Measurements from ENCODE around the gene GET3. TPM values are rescaled to one million over a fixed set of nuclear protein-coding genes. Genes with fewer than 3 reads are reported as not detected.

The GET3 gene
- total and polyA plus RNA-seq, 2 of the 4 experiments (the other 2 are of a cell fraction), result 129 to 152 TPM

DNA sequence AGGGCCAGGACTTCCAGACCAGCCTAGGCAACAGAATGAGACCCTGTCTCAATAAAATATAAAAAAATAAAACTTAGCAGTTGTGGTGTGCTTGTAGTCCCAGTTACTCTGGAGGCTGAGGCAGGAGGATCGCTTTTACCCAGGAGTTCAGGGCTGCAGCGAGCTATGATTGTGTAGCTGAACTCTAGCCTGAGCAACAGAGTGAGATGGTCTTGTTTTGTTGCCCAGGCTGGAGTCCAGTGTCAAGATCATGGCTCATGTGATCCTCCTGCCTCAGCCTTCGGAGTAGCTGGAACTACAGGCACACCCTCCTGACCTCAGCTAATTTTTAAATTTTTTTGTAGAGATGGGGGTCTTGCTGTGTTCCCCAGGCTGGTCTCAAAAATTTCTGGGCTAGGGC is 49.7 kb downstream of the GET3 start:
- Histone ChIP-seq H2AK9ac (replicated peaks; ENCODE audit: low read depth, low read length, poor library complexity) (no peak overlapping the region), H3K36me3 (ENCODE audit: control insufficient read depth, insufficient read depth, low read length) (no peaks in the 10 kb centered on the region), H3K4me3 (ENCODE audit: insufficient read depth, low read depth, low read length) (no peak overlapping the region), H3K9ac (ENCODE audit: low read depth, low read length) (no peak overlapping the region), H3K4me1 (ENCODE audit: control insufficient read depth, insufficient read depth, low read length) (peaks cover 51% of the 10 kb centered on the region), H2BK20ac (ENCODE audit: low read depth, low read length) (peak overlapping the region; percentile 15; the same call in 1 of the 2 replicates), H2AFZ (replicated peaks; ENCODE audit: low read length, poor library complexity) (no peak overlapping the region), H2BK120ac (ENCODE audit: low read depth, low read length) (no peak overlapping the region), H3K9me1 (ENCODE audit: insufficient read depth, low read length) (peaks cover 21% of the 10 kb centered on the region), H3K56ac (ENCODE audit: extremely low read depth, insufficient read depth, low read length) (no peak overlapping the region), H3K4me2 (ENCODE audit: low read depth, low read length) (no peak overlapping the region), H2BK5ac (ENCODE audit: low read depth, low read length, poor library complexity, severe bottlenecking) (no peak overlapping the region), H2BK15ac (ENCODE audit: low read depth, low read length) (peak overlapping the region; percentile 53; the same call in 1 of the 3 replicates), H3K14ac (replicated peaks; ENCODE audit: low read depth, low read length) (no peak overlapping the region), H3K27ac (ENCODE audit: insufficient read depth, low read length) (no peak overlapping the region), H3K9me3 (ENCODE audit: control insufficient read depth, insufficient read depth, low read length) (no peaks in the 10 kb centered on the region), H3K79me1 (ENCODE audit: low read depth in 1 of 2, low read length in 2 of 2) (peaks cover 0 to 38% of the 10 kb centered on the region in 2 experiments; a peak in 2 of 4 replicates), H3K4ac (ENCODE audit: low read depth, low read length) (no peak overlapping the region), H4K91ac (ENCODE audit: insufficient read depth, low read depth, low read length) (no peak overlapping the region), H3K27me3 (ENCODE audit: control insufficient read depth, insufficient read depth, low read length) (no peaks in the 10 kb centered on the region), H4K8ac (ENCODE audit: low read depth in 2 of 2, low read length in 2 of 2) (no peak overlapping the region), H4K5ac (ENCODE audit: low read depth, low read length) (no peak overlapping the region), H3K18ac (ENCODE audit: low read depth, low read length) (no peak overlapping the region), H4K20me1 (ENCODE audit: insufficient read depth, low read length) (peaks cover 10% of the 10 kb centered on the region), H3K23ac (ENCODE audit: low read depth, low read length) (no peak overlapping the region), H2AK5ac (ENCODE audit: low read depth, low read length) (peak overlapping the region; percentile 13; the same call in 1 of the 2 replicates)
- DNase-seq (no peak), ATAC-seq (ENCODE audit: low read depth) (no peak)
- intact Hi-C loops (cut with micrococcal nuclease), result no loop called here
- WGBS, 2 experiments (ENCODE audit: extremely low coverage in 2 of 2, insufficient read length in 1 of 2), result no CpG with 5 or more reads among the region's 3 CpGs
- dilution Hi-C loops (cut with HindIII; ENCODE audit: low sequenced_read_pairs, unreplicated experiment), result no loop called here
- TF ChIP-seq SMC3 (IDR thresholded peaks at IDR 0.05; ENCODE audit: low read depth, low read length) (no peak), CHD1 (IDR thresholded peaks at IDR 0.05; ENCODE audit: low read depth, low read length) (no peak), BHLHE40 (IDR thresholded peaks at IDR 0.05; ENCODE audit: low read depth, low read length) (no peak), MAZ (IDR thresholded peaks at IDR 0.05; ENCODE audit: borderline replicate concordance, low read depth, low read length) (no peak), POLR2A (IDR thresholded peaks at IDR 0.05; ENCODE audit: low read depth, low read length) (no peak), RFX5 (IDR thresholded peaks at IDR 0.05; ENCODE audit: low read depth, low read length) (no peak), MXI1 (IDR thresholded peaks at IDR 0.05; ENCODE audit: borderline replicate concordance, low read depth, low read length) (no peak), RCOR1 (IDR thresholded peaks at IDR 0.05; ENCODE audit: insufficient replicate concordance, low read length) (no peak), MAFK (IDR thresholded peaks at IDR 0.05; ENCODE audit: low read depth, low read length) (no peak), RAD21 (IDR thresholded peaks at IDR 0.05; ENCODE audit: low read length) (no peak), CEBPB (IDR thresholded peaks at IDR 0.05; ENCODE audit: low read depth, low read length) (no peak), NFE2L2 (IDR thresholded peaks at IDR 0.05; ENCODE audit: low read depth, low read length) (no peak), FOS (IDR thresholded peaks at IDR 0.05; ENCODE audit: low read depth, low read length) (no peak)
- TF ChIP-seq, protein P1, sequence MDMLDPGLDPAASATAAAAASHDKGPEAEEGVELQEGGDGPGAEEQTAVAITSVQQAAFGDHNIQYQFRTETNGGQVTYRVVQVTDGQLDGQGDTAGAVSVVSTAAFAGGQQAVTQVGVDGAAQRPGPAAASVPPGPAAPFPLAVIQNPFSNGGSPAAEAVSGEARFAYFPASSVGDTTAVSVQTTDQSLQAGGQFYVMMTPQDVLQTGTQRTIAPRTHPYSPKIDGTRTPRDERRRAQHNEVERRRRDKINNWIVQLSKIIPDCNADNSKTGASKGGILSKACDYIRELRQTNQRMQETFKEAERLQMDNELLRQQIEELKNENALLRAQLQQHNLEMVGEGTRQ (IDR thresholded peaks at IDR 0.05; ENCODE audit: low read depth, low read length), result no peak
- TF ChIP-seq, protein P2, sequence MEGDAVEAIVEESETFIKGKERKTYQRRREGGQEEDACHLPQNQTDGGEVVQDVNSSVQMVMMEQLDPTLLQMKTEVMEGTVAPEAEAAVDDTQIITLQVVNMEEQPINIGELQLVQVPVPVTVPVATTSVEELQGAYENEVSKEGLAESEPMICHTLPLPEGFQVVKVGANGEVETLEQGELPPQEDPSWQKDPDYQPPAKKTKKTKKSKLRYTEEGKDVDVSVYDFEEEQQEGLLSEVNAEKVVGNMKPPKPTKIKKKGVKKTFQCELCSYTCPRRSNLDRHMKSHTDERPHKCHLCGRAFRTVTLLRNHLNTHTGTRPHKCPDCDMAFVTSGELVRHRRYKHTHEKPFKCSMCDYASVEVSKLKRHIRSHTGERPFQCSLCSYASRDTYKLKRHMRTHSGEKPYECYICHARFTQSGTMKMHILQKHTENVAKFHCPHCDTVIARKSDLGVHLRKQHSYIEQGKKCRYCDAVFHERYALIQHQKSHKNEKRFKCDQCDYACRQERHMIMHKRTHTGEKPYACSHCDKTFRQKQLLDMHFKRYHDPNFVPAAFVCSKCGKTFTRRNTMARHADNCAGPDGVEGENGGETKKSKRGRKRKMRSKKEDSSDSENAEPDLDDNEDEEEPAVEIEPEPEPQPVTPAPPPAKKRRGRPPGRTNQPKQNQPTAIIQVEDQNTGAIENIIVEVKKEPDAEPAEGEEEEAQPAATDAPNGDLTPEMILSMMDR (conservative IDR thresholded peaks at IDR 0.05; ENCODE audit: low read depth, low read length), result no peak
- TF ChIP-seq, protein P3, sequence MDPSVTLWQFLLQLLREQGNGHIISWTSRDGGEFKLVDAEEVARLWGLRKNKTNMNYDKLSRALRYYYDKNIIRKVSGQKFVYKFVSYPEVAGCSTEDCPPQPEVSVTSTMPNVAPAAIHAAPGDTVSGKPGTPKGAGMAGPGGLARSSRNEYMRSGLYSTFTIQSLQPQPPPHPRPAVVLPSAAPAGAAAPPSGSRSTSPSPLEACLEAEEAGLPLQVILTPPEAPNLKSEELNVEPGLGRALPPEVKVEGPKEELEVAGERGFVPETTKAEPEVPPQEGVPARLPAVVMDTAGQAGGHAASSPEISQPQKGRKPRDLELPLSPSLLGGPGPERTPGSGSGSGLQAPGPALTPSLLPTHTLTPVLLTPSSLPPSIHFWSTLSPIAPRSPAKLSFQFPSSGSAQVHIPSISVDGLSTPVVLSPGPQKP (IDR thresholded peaks at IDR 0.05; ENCODE audit: borderline replicate concordance, low read depth, low read length), result no peak
- in situ Hi-C loops (cut with MboI; ENCODE audit: low sequenced_read_pairs), result loop anchor here (25.0 kb wide), 1 partner anchor 1050 kb away; no protein-coding TSS in a partner anchor
- ChIA-PET POLR2A (ENCODE audit: unreplicated experiment) (no interaction called here), CTCF (interaction anchor here (0.6 kb wide), 1 partner anchor 10 kb away, joined by 3 read pairs; no protein-coding TSS in a partner anchor)
- BruUV-seq (replicated peaks), result no TSS peak
